Measurements from ENCODE around the gene DDI2. TPM values are rescaled to one million over a fixed set of nuclear protein-coding genes. Genes with fewer than 3 reads are reported as not detected.

DDI2 gene
- total and polyA plus RNA-seq, 10 of the 15 experiments (the other 5 are each of a cell fraction or from before 2014, with no cell fraction given) = 3.3 to 33.1 (median 11.6) TPM

DNA sequence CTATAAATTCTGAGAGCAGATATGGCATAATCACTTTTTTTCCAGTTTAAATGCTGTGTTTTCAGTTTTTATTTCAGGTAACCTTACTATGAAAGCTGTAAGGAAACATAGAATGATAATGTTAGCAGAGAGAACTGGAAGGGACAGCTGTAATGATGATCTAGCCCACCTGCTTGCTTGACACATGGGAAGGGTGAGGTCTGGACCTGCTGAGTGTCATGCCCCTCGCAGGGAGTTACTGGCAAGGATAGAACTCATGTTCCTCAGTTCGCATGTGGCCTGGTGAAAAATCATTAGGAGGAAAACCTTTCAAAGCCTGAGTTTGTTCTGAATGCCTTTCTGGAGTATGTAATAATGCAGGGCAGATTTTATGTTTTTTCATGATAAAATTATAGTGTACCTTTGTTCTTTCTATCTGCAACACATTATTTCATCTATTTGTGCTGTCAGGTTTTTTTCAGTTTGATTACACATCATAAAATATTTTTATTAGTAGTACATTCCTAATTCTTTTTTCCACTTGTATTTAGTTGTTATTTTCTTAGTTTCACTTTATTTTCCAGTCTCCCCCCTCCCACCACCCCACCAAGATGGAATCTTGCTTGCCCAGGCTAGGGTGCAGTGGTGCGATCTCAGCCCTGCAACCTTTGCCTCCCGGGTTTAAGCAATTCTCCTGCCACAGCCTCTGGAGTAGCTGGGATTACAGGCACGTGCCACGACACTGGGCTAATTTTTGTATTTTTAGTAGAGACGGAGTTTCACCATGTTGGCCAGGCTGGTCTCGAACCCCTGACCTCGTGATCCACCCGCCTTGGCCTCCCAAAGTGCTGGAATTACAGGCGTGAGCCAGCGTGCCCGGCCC is 8.0 kb downstream of the DDI2 start:
- Histone ChIP-seq H3K36me3 (ENCODE audit: control insufficient read depth in 2 of 2, insufficient read depth in 2 of 2, low read length in 1 of 2) (peaks cover 2 to 3% of the 10 kb centered on the region in 2 experiments; a peak in 3 of 4 replicates), H3K79me2 (ENCODE audit: control insufficient read depth, insufficient read depth, low read length) (peaks cover 54% of the 10 kb centered on the region), H3K27ac (ENCODE audit: control insufficient read depth, insufficient read depth) (no peak overlapping the region), H3K4me3 (no peak overlapping the region), H3K27me3 (replicated peaks in 1 of 2; ENCODE audit: control insufficient read depth in 2 of 2, insufficient read depth in 2 of 2, low read length in 1 of 2) (no peaks in the 10 kb centered on the region), H4K20me1 (ENCODE audit: control insufficient read depth, insufficient read depth) (no peaks in the 10 kb centered on the region; the same call in 1 of the 2 replicates), H3K4me2 (ENCODE audit: control insufficient read depth, insufficient read depth) (no peak overlapping the region), H3K4me1 (ENCODE audit: control insufficient read depth, insufficient read depth, low read length) (peaks cover 21% of the 10 kb centered on the region), H3K9me3 (replicated peaks; ENCODE audit: control insufficient read depth, insufficient read depth, low read length) (no peaks in the 10 kb centered on the region), H3K9ac (ENCODE audit: control insufficient read depth, insufficient read depth, low read length) (no peak overlapping the region), H2AFZ (ENCODE audit: control insufficient read depth, low read depth, low read length) (no peak overlapping the region)
- DNase-seq (ENCODE audit: low read depth, low spot score) = no peak
- ATAC-seq = no peak
- FAIRE-seq = no peak
- intact Hi-C loops (cut with micrococcal nuclease; ENCODE audit: unreplicated experiment) = no loop called here
- ChIA-PET CTCF (no interaction called here), POLR2A (no interaction called here), RAD21 (ENCODE audit: unreplicated experiment) (no interaction called here), SMC1A (ENCODE audit: uncharacterized antibody, unreplicated experiment) (interaction anchor here (0.7 to 1.0 kb wide), 2 partner anchors 46 to 631 kb away, joined by 3 read pairs; no protein-coding TSS in a partner anchor)
- in situ Hi-C loops (cut with MboI) = no loop called here
- BruUV-seq (replicated peaks) = no TSS peak
- 93% methylated on average over 13 of the region's 13 CpGs for WGBS (ENCODE audit: insufficient coverage, insufficient replicate concordance, low lambda C conversion rate, missing lambda C conversion rate)
- no peak for TF ChIP-seq CBX5 (IDR thresholded peaks at IDR 0.05; ENCODE audit: low read depth)
- no peak for TF ChIP-seq HDAC2 (IDR thresholded peaks at IDR 0.05)
- no peak for TF ChIP-seq BACH1 (IDR thresholded peaks at IDR 0.05; ENCODE audit: borderline replicate concordance)
- TF ChIP-seq SMAD1 (IDR thresholded peaks at IDR 0.05; ENCODE audit: low read depth, partially characterized antibody) = no peak
- TF ChIP-seq POLR2AphosphoS2 (IDR thresholded peaks at IDR 0.05; ENCODE audit: low read depth, low read length) = no peak
- no peak for TF ChIP-seq NR2C2 (IDR thresholded peaks at IDR 0.05; ENCODE audit: borderline replicate concordance, control insufficient read depth, insufficient read length, low read depth)
- no peak for TF ChIP-seq RAD21 (IDR thresholded peaks at IDR 0.05; ENCODE audit: insufficient read depth, low read depth, low read length)
- TF ChIP-seq, protein P1, sequence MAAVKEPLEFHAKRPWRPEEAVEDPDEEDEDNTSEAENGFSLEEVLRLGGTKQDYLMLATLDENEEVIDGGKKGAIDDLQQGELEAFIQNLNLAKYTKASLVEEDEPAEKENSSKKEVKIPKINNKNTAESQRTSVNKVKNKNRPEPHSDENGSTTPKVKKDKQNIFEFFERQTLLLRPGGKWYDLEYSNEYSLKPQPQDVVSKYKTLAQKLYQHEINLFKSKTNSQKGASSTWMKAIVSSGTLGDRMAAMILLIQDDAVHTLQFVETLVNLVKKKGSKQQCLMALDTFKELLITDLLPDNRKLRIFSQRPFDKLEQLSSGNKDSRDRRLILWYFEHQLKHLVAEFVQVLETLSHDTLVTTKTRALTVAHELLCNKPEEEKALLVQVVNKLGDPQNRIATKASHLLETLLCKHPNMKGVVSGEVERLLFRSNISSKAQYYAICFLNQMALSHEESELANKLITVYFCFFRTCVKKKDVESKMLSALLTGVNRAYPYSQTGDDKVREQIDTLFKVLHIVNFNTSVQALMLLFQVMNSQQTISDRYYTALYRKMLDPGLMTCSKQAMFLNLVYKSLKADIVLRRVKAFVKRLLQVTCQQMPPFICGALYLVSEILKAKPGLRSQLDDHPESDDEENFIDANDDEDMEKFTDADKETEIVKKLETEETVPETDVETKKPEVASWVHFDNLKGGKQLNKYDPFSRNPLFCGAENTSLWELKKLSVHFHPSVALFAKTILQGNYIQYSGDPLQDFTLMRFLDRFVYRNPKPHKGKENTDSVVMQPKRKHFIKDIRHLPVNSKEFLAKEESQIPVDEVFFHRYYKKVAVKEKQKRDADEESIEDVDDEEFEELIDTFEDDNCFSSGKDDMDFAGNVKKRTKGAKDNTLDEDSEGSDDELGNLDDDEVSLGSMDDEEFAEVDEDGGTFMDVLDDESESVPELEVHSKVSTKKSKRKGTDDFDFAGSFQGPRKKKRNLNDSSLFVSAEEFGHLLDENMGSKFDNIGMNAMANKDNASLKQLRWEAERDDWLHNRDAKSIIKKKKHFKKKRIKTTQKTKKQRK (IDR thresholded peaks at IDR 0.05; ENCODE audit: low read depth, low read length) = no peak
- TF ChIP-seq HDGF (IDR thresholded peaks at IDR 0.05) = no peak
- no peak for TF ChIP-seq DPF2 (IDR thresholded peaks at IDR 0.05)
- TF ChIP-seq TARDBP (IDR thresholded peaks at IDR 0.05; ENCODE audit: borderline replicate concordance) = no peak

Data from GM12878 (cell line).